SK-N-SH treated with all-trans-retinoic acid at 6 μM for 48 hours (cell line): Measurements from ENCODE around the gene CLCNKA.

Experiments
- ARNTL ChIP-seq: fragments of 450-650 bp; formaldehyde crosslinking; IDR thresholded peaks from 2 replicates; pipeline ENCODE4 v1.5.0; 2020; ENCODE audit warnings: low read depth, mild to moderate bottlenecking, moderate library complexity, borderline replicate concordance
- BACH2 ChIP-seq: fragments of 250-450 bp; sonication (Bioruptor Pico); IDR thresholded peaks from 2 replicates; pipeline ENCODE4 v1.9.0; 2021; ENCODE audit warnings: mild to moderate bottlenecking, borderline replicate concordance
- CREB5 ChIP-seq: fragments of 250-450 bp; sonication (Bioruptor Pico); IDR thresholded peaks from 2 replicates; pipeline ENCODE4 v1.5.1; 2020; ENCODE audit warnings: low read depth, mild to moderate bottlenecking, moderate library complexity
- OSR1 ChIP-seq: fragments of 250-450 bp; sonication (Bioruptor Pico); IDR thresholded peaks from 2 replicates; pipeline ENCODE4 v1.8.0; 2022; ENCODE audit warnings: moderate library complexity, mild to moderate bottlenecking, inconsistent platforms
- TOX ChIP-seq: fragments of 250-450 bp; sonication (Bioruptor Pico); IDR thresholded peaks from 2 replicates; pipeline ENCODE4 v1.8.0; 2021; ENCODE audit warnings: mild to moderate bottlenecking, moderate library complexity, borderline replicate concordance
- TSHZ2 ChIP-seq: fragments of 250-450 bp; sonication (Bioruptor Pico); IDR thresholded peaks from 2 replicates; pipeline ENCODE4 v1.5.0; 2020; ENCODE audit warnings: mild to moderate bottlenecking, moderate library complexity
- ZC3H10 ChIP-seq: fragments of 250-450 bp; sonication (Bioruptor Pico); IDR thresholded peaks from 2 replicates; pipeline ENCODE4 v1.5.1; 2021; ENCODE audit warnings: mild to moderate bottlenecking, moderate library complexity
- ZFP30 ChIP-seq: fragments of 450-650 bp; formaldehyde crosslinking; IDR thresholded peaks from 2 replicates; pipeline ENCODE4 v1.5.0; 2022; ENCODE audit warnings: mild to moderate bottlenecking, moderate library complexity
- ZNF8 ChIP-seq: fragments of 450-650 bp; formaldehyde crosslinking; IDR thresholded peaks from 2 replicates; pipeline ENCODE4 v1.5.0; 2020; ENCODE audit warnings: mild to moderate bottlenecking, moderate library complexity

GRCh38 chr1:16068356-16069270 lies 46.8 kb downstream of the CLCNKA start:
- TF ChIP-seq ARNTL (no peak), ZC3H10 (CRISPR knock-in tag) (no peak), BACH2 (CRISPR knock-in tag) (no peak), OSR1 (CRISPR knock-in tag) (no peak), ZNF8 (no peak), CREB5 (no peak), ZFP30 (CRISPR knock-in tag) (no peak), TSHZ2 (no peak), TOX (CRISPR knock-in tag) (no peak)
